ENCODE data around the gene ATP2B1. TPM values are rescaled to one million over a fixed set of nuclear protein-coding genes. Genes with fewer than 3 reads are reported as not detected.

ATP2B1 gene
- total RNA-seq, 4 donors from 2014 or later: 21.9 to 47.7 (median 42.1) TPM

DNA sequence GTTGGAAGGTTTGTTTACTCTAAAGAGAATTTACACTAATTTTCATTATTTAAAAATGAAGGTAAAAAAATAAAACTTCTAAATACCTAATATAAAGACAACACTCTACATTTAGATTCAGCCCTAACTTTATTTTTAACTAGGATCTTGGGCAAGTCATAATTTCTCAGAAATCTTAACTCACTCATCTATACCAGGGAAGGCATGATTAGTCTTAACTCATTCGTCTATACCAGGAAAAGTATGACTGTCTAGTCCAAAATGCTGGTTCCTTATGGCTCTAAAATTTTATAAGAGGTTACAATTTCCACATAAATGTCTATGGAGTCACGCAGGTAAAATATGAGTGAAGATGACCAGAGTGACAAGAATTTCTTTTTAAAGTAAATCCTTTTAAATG, 130.1 kb downstream of the ATP2B1 start:
- no peak for DNase-seq (ENCODE audit: low spot score in 2 of 2)
- 86 to 93% methylated on average over 2 of the region's 2 CpGs for WGBS, 2 donors
- Histone ChIP-seq H3K4me1 (peaks cover 0 to 9% (median 0%) of the 10 kb centered on the region in 4 donors), H3K27me3 (no peaks in the 10 kb centered on the region), H3K27ac (no peak overlapping the region), H3K36me3 (no peaks in the 10 kb centered on the region), H3K9me3 (no peaks in the 10 kb centered on the region), H3K4me3 (no peak overlapping the region)
- TF ChIP-seq POLR2A (IDR thresholded peaks at IDR 0.05): no peak
- TF ChIP-seq EP300 (IDR thresholded peaks at IDR 0.05): no peak
- TF ChIP-seq, protein P1, sequence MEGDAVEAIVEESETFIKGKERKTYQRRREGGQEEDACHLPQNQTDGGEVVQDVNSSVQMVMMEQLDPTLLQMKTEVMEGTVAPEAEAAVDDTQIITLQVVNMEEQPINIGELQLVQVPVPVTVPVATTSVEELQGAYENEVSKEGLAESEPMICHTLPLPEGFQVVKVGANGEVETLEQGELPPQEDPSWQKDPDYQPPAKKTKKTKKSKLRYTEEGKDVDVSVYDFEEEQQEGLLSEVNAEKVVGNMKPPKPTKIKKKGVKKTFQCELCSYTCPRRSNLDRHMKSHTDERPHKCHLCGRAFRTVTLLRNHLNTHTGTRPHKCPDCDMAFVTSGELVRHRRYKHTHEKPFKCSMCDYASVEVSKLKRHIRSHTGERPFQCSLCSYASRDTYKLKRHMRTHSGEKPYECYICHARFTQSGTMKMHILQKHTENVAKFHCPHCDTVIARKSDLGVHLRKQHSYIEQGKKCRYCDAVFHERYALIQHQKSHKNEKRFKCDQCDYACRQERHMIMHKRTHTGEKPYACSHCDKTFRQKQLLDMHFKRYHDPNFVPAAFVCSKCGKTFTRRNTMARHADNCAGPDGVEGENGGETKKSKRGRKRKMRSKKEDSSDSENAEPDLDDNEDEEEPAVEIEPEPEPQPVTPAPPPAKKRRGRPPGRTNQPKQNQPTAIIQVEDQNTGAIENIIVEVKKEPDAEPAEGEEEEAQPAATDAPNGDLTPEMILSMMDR (IDR thresholded peaks at IDR 0.05): no peak

DNA sequence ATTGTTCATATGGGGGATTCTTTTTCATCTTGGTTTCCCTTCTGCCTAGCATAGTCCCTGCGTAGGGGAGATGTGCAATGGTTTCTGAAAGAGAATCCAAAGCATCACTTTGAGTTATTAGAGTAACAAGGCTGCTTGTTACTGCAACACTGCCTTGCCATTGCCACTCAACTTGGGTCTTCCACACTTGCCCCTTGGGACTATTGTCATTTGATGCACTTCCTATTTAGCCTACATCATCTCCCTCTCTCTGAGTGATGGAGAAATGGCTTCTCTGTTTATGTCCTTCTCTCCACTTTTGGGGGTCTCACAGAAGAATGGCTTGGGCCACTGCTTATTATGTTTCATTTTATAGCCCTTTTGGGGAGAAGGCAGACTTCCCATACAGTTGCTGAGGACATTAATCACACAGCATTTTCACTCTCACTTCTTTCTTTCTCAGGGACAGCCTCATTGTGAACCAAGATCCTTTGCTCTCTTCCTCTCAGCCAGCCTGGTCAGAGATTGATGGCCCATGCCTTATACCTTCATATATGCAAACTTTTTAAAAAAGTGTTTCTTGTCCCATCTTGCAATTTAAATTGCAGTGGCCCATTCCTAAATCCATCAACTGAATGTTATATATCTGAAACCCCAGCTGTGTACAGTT, 131.9 kb downstream of the ATP2B1 start:
- TF ChIP-seq POLR2A (IDR thresholded peaks at IDR 0.05) (no peak), EP300 (IDR thresholded peaks at IDR 0.05) (no peak)
- TF ChIP-seq, protein P1 (IDR thresholded peaks at IDR 0.05): no peak
- WGBS, 2 donors: 96 to 100% methylated on average over 1 of the region's 1 CpG
- DNase-seq (ENCODE audit: low spot score in 2 of 2): no peak
- H3K27me3 ChIP-seq: no peaks in the 10 kb centered on the region
- no peak overlapping the region for H3K27ac ChIP-seq
- H3K4me1 ChIP-seq: peaks cover 0 to 9% (median 0%) of the 10 kb centered on the region in 4 donors
- H3K36me3 ChIP-seq: no peaks in the 10 kb centered on the region
- no peak overlapping the region for H3K4me3 ChIP-seq
- H3K9me3 ChIP-seq: no peaks in the 10 kb centered on the region

DNA sequence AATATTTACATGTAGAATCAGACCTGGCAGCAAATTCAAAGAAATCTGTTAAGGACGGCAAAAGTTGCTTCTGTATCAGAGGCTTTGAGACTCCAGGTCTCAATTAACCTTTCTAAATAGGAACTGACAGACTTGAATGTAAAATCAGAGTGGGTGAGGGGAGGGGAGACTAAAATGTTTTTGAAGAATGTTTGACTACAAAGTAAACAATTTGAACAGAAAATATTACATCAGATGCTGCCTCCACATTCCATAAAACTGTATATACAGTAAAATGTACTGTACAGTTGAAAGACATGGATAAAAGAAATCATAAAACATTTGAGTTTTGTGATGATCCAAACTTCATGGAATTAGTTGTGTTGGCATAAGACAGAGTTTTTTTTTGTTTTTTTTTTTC, 133.3 kb downstream of the ATP2B1 start:
- Histone ChIP-seq H3K4me3 (no peak overlapping the region), H3K4me1 (peaks cover 0 to 9% (median 0%) of the 10 kb centered on the region in 4 donors), H3K9me3 (no peaks in the 10 kb centered on the region), H3K36me3 (no peaks in the 10 kb centered on the region), H3K27me3 (no peaks in the 10 kb centered on the region), H3K27ac (no peak overlapping the region)
- TF ChIP-seq, protein P1 (IDR thresholded peaks at IDR 0.05): no peak
- TF ChIP-seq EP300 (IDR thresholded peaks at IDR 0.05) (no peak), POLR2A (IDR thresholded peaks at IDR 0.05) (no peak)
- WGBS, 2 donors: 58 to 66% methylated on average over 1 of the region's 1 CpG
- DNase-seq (ENCODE audit: low spot score in 2 of 2): no peak

DNA sequence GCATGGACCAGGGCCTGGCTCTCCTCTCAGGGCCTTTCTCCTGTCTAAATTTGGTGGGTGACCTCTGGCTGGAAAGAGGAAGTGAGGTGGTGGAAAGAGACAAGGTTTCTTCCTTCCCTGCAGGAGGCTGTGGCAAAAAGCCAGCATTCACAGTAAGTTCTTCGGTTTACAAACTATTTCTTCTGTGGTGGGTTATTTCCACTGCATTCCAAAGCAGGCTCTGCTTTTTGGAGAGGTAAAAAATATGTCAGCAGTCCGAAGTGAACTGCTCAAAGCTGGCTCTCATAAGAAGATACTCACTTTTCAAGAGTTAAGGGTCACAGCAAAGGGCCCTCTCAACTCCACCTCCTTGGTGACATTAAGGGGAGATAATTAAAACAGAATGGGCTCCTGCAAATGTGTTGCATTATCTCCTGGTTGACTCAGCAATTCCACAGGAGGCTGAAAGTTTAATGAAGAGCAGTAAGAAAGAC, 133.9 kb downstream of the ATP2B1 start:
- no peak overlapping the region for H3K4me3 ChIP-seq
- no peaks in the 10 kb centered on the region for H3K27me3 ChIP-seq
- WGBS, 2 donors: 11 to 28% methylated on average over 2 of the region's 2 CpGs
- TF ChIP-seq EP300 (IDR thresholded peaks at IDR 0.05): no peak
- no peak for TF ChIP-seq POLR2A (IDR thresholded peaks at IDR 0.05)
- TF ChIP-seq, protein P1 (IDR thresholded peaks at IDR 0.05): no peak
- no peaks in the 10 kb centered on the region for H3K36me3 ChIP-seq
- no peak overlapping the region for H3K27ac ChIP-seq
- DNase-seq (ENCODE audit: low spot score in 2 of 2): no peak
- peaks cover 0 to 9% (median 0%) of the 10 kb centered on the region in 4 donors for H3K4me1 ChIP-seq
- no peaks in the 10 kb centered on the region for H3K9me3 ChIP-seq

DNA sequence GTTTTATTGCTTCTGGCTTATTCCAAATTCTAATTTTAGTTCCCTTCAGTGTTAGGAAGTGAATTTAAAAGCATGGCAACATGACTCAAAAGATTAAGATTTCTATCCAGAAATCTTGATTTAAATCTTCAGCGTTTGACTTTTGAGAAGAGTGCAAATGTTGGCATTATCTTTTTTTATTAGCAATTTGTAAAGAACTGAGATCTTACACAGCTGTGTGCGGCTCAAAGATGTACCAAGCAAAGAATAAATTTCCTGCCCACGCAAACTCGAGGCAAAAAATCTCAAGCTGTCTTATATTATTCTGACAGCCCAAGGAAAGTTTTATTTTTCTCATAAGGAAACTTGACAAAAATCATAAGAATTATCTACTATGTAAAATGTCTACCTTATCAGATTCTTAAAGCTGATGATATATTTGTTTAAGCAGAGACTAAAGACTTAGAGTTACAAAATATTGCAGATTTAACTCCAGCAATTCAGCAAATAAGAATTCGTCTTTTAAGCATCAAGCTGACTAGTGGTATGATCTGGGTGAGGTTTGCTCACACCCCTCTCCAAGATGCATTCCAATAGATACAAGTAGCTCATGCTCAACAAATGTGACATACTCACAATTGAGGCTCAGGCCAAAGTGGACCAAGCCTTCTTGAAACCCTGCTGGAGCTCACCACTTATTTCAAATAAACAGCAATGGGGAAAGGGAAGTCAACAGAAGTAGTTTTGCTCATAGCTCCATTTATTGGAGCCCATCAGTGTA, 135.4 kb downstream of the ATP2B1 start:
- 78 to 83% methylated on average over 5 of the region's 5 CpGs for WGBS, 2 donors

More for the DNA sequence above, 135.4 kb downstream of the ATP2B1 start:
- no peaks in the 10 kb centered on the region for H3K27me3 ChIP-seq
- DNase-seq (ENCODE audit: low spot score in 2 of 2): no peak
- H3K9me3 ChIP-seq: no peaks in the 10 kb centered on the region
- TF ChIP-seq, protein P1 (IDR thresholded peaks at IDR 0.05): no peak
- no peak for TF ChIP-seq POLR2A (IDR thresholded peaks at IDR 0.05)
- TF ChIP-seq EP300 (IDR thresholded peaks at IDR 0.05): no peak
- no peaks in the 10 kb centered on the region for H3K36me3 ChIP-seq
- peaks cover 0 to 9% (median 0%) of the 10 kb centered on the region in 4 donors for H3K4me1 ChIP-seq
- no peak overlapping the region for H3K27ac ChIP-seq
- H3K4me3 ChIP-seq: no peak overlapping the region
